HL-60/S4 treated with phorbol 12-myristate 13-acetate at 8.2 ng/mL for 4 days and 3 days (cell line): ENCODE measurements around the gene CPED1.
"Not testable (repeated sequence)": the region's sequence is repeated elsewhere in the genome, so short reads cannot be mapped to it uniquely, and the experiment has no call there.

ENCODE experiments used
- in situ Hi-C: fragments of 300-500 bp; cut with MboI; formaldehyde crosslinking; loops from 2 replicates; pipeline ENCODE4 v1.15.0; 2022; ENCODE audit warnings: low sequenced_read_pairs

CPED1 gene

DNA sequence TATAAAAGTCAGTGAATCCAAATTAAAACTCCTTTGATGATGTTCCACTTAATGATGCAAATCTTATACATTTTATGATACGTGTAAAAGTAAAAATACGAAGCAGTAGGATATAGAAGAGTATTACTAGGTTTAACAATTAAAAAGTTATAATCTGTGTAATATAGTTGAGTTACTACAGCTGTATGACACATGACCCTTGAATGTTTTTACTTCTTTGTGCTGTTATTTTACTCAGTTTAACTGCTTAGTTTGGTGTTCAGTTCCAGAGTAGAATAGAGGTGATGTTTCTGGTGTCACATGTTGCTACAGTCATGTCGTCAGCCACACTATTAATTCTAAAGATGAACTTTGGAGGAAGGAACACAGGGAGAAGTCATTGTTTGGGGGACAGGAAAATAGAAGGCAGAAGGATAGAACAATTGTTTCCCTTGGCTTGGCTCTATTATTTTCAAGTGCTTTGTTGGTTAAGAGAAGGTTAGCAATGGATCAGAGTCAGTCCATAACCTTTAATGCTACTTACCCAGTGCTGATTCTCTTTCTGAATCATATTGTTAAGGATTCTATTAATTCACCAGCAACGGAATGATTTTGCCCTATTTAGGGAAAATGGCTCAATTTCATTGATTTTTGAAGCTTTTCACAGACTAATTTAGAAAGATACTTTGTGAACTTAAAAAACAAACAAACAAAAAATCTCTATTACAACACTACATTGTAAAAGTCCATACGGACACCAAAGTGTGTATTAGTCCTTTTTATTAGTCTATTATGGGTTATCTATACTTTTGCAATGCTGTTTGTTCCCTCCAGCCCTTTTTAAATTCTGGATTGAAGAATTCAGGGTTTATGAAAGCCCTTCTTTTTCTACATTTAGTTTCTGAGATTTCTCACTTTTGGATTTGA is 73.4 kb downstream of the CPED1 start:
- in situ Hi-C loops: no loop called here

- in situ Hi-C loops: no loop called here
These were observed 74.3 kb downstream of the CPED1 start for GRCh38 chr7:121062671-121063279.

- in situ Hi-C loops: not testable (repeated sequence)
These were observed 79.2 kb downstream of the CPED1 start for GRCh38 chr7:121067717-121068116.

- in situ Hi-C loops: no loop called here
These were observed 81.0 kb downstream of the CPED1 start for GRCh38 chr7:121069346-121070100.

GRCh38 chr7:121071132-121071531 is 82.6 kb downstream of the CPED1 start:
- in situ Hi-C loops: no loop called here

GRCh38 chr7:121071662-121072061 is 83.2 kb downstream of the CPED1 start:
- in situ Hi-C loops: no loop called here

DNA sequence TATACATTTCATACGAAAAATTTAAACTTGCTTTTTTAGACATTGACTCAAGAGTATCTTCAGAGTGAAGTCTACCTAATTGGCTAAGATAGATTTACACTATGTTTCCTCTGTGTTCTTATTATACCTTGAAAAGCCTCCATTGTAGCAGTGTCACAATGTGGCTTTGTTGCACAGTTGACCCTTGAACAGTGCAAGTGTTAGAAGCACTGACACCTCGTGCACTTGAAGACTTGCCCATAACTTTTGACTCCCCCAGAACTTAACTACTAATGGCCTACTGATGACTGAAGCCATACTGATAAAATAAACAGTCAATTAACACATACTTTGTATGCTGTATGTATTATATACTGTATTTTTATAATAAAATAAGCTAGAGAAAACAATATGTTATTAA is 84.3 kb downstream of the CPED1 start:
- in situ Hi-C loops: no loop called here

- in situ Hi-C loops: no loop called here
These were observed 85.1 kb downstream of the CPED1 start for GRCh38 chr7:121073463-121074099.

DNA sequence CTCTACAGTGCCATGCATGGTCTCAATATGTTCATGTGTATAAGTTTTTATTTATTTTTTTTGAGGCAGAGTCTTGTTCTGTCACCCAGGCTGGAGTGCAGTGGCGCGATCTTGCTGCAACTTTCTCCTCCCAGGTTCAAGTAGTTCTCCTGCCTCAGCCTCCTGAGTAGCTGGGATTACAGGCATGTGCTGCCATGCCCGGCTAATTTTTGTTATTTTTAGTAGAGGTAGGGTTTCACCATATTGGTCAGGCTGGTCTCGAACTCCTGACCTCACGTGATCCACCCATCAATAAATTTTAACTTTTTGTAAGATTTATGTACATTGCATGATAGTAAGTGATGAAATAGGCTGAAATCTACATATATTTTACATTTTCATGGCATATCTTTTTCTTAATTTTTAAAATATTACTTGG is 86.9 kb downstream of the CPED1 start:
- in situ Hi-C loops: loop anchor here (25.0 kb wide), 1 partner anchor 88 kb away; the partner anchor contains the start of gene CPED1

- in situ Hi-C loops: loop anchor here (25.0 kb wide), 1 partner anchor 89 kb away; the partner anchor contains the start of gene CPED1
These were observed 87.4 kb downstream of the CPED1 start for GRCh38 chr7:121075952-121076349.

GRCh38 chr7:121076350-121077164 is 88.0 kb downstream of the CPED1 start:
- in situ Hi-C loops: loop anchor here (25.0 kb wide), 1 partner anchor 89 kb away; the partner anchor contains the start of gene CPED1

DNA sequence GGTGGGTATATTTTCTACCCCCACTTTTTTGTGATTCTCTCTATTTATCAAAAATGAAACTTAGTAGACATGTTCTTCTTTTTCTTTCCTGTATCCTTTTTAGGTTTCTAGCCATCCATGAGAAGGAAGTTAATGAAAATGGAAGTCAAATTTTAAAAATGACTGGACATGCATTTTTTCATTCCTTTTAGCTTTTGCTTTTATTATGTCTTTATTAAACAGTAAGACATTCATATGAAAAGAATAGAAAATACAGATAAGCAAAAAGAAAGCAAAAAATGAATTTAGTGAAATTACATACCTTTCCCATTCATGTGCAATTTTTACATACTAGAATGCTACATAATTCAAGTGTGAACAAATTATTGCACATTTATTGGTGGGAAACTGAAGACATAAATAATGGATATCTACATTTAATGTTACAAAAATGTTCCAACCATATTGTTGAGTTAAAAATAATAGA is 88.7 kb downstream of the CPED1 start:
- in situ Hi-C loops: loop anchor here (25.0 kb wide), 1 partner anchor 90 kb away; the partner anchor contains the start of gene CPED1

DNA sequence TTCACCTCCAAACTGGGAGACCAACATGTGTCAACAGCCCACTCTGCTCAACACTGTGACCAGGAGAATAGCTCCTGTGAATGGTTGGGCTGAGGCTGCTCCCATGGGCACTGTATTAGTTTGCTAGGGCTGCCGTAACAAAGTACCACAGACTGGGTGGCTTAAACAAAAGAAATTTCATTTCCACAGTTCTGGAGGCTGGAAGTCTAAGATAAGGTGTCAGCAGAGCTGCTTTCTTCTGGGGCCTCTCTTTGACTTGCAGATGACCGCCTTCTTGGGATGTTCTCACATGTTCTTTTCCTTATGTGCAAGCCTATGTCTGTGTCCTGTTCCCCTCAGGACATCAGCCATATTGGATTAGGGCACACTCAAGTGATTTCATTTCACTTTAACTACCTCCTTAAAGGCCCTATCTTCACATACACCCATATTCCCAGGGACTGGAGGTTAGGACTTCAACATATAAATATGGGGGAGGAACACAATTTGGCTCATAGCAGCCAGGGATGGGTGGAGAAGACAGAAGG is 90.3 kb downstream of the CPED1 start:
- in situ Hi-C loops: loop anchor here (25.0 kb wide), 1 partner anchor 91 kb away; the partner anchor contains the start of gene CPED1

GRCh38 chr7:121079425-121080169 is 91.1 kb downstream of the CPED1 start:
- in situ Hi-C loops: loop anchor here (25.0 kb wide), 1 partner anchor 92 kb away; the partner anchor contains the start of gene CPED1

- in situ Hi-C loops: loop anchor here (25.0 kb wide), 1 partner anchor 93 kb away; the partner anchor contains the start of gene CPED1
These were observed 91.9 kb downstream of the CPED1 start for GRCh38 chr7:121080257-121080912.

- in situ Hi-C loops: loop anchor here (25.0 kb wide), 1 partner anchor 94 kb away; the partner anchor contains the start of gene CPED1
These were observed 92.4 kb downstream of the CPED1 start for GRCh38 chr7:121080913-121081326.

GRCh38 chr7:121081327-121081936 is 92.9 kb downstream of the CPED1 start:
- in situ Hi-C loops: loop anchor here (25.0 kb wide), 1 partner anchor 94 kb away; the partner anchor contains the start of gene CPED1
